SH-SY5Y (cell line): ENCODE measurements around the gene OGFR.

ENCODE experiments used
- GATA2 ChIP-seq: IDR thresholded peaks from 2 replicates; pipeline ENCODE4 v1.6.1; 2011; ENCODE audit warnings: mild to moderate bottlenecking, low read depth, low read length
- GATA3 ChIP-seq: IDR thresholded peaks from 2 replicates; pipeline ENCODE4 v1.6.1; 2011; ENCODE audit warnings: low read depth, mild to moderate bottlenecking, low read length, moderate library complexity

DNA sequence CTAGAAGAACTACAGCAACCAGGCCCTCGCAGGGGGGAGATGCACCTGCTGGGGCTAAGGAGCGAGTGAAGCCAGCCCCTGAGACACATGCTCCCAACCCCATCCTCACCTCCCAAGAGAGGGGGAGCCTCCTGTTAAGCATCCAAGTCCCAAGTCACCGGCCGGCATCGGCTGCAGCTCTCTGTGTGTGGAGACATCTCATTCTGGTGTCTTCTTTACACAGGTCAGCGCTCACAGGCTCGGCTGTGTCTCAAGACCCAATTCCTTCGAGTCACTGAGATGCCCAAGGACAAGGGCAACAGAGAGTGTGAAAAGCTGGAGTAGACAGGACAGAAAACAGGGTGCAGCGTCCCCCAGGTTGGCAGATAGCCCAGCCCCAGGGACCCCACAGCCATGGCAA lies 29.4 kb upstream of the OGFR start:
- TF ChIP-seq GATA2, result no peak
- no peak for TF ChIP-seq GATA3
